ENCODE results near the gene REN.
A peak's percentile ranks its signal among the peaks of the same experiment; 100 is the strongest.

GRCh38 chr1:204188959-204189639 is 23.0 kb upstream of the REN start:
- TF ChIP-seq RAD21 (conservative IDR thresholded peaks at IDR 0.05) (peak; percentile 23), EZH2 (IDR thresholded peaks at IDR 0.05; ENCODE audit: borderline replicate concordance, insufficient read depth, low read length, poor library complexity, severe bottlenecking) (no peak)

Measured in neural cell (in vitro differentiated cells).